ENCODE results near the gene TBC1D9. TPM values are rescaled to one million over a fixed set of nuclear protein-coding genes. Genes with fewer than 3 reads are reported as not detected.

The TBC1D9 gene
- total and polyA plus RNA-seq, 10 of the 15 experiments (the other 5 are each of a cell fraction or from before 2014, with no cell fraction given): 0.87 to 14.9 (median 7.1) TPM

- TF ChIP-seq SRF (IDR thresholded peaks at IDR 0.05; ENCODE audit: low read depth in 2 of 2, low read length in 2 of 2) (no peak), POLR2A (IDR thresholded peaks at IDR 0.05; ENCODE audit: low read depth, low read length) (no peak), ASH2L (IDR thresholded peaks at IDR 0.05; ENCODE audit: borderline replicate concordance, low read depth) (no peak)
These were observed 69.4 kb downstream of the TBC1D9 start (continued) for GRCh38 chr4:140686796-140687195.

DNA sequence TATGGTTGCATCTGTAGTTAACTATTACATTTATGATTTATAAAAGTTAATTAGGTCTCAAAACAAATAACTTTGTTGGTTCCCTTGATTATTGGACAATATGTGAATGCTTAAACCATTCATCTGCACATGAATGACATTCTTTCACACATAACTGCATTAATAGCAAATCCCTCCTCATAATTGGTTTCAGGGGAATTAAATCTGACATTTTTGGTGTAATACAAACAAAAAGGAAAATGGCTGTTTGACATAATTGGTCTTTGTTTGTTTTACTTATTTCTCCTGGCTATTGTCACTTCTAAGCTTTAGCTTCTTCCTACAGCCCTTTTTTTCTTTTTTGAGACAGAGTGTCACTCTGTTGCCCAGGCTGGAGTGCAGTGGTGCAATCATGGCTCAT, 71.9 kb downstream of the TBC1D9 start:
- in situ Hi-C loops (cut with MboI) (no loop called here), intact Hi-C loops (cut with micrococcal nuclease; ENCODE audit: unreplicated experiment) (no loop called here)
- ChIA-PET POLR2A (no interaction called here), RAD21 (ENCODE audit: unreplicated experiment) (no interaction called here), CTCF (no interaction called here), SMC1A (ENCODE audit: uncharacterized antibody, unreplicated experiment) (no interaction called here)
- Histone ChIP-seq H2AFZ (ENCODE audit: control insufficient read depth, low read depth, low read length) (no peak overlapping the region), H3K27ac (ENCODE audit: control insufficient read depth, insufficient read depth) (no peak overlapping the region), H3K4me2 (ENCODE audit: control insufficient read depth, insufficient read depth) (no peak overlapping the region), H3K4me3 (no peak overlapping the region), H4K20me1 (ENCODE audit: control insufficient read depth, insufficient read depth) (no peaks in the 10 kb centered on the region), H3K9ac (ENCODE audit: control insufficient read depth, insufficient read depth, low read length) (no peak overlapping the region), H3K4me1 (ENCODE audit: control insufficient read depth, insufficient read depth, low read length) (no peaks in the 10 kb centered on the region), H3K9me3 (replicated peaks; ENCODE audit: control insufficient read depth, insufficient read depth, low read length) (no peaks in the 10 kb centered on the region), H3K27me3 (replicated peaks in 1 of 2; ENCODE audit: control insufficient read depth in 2 of 2, insufficient read depth in 2 of 2, low read length in 1 of 2) (no peaks in the 10 kb centered on the region), H3K36me3 (ENCODE audit: control insufficient read depth in 2 of 2, insufficient read depth in 2 of 2, low read length in 1 of 2) (no peaks in the 10 kb centered on the region; a peak in 2 of 4 replicates), H3K79me2 (ENCODE audit: control insufficient read depth, insufficient read depth, low read length) (no peaks in the 10 kb centered on the region)
- no peak for DNase-seq (ENCODE audit: low read depth, low spot score)
- TF ChIP-seq NFIC (IDR thresholded peaks at IDR 0.05; ENCODE audit: low read depth, low read length): no peak
- ATAC-seq: no peak
- FAIRE-seq: no peak
- no TSS peak for BruUV-seq (replicated peaks)

DNA sequence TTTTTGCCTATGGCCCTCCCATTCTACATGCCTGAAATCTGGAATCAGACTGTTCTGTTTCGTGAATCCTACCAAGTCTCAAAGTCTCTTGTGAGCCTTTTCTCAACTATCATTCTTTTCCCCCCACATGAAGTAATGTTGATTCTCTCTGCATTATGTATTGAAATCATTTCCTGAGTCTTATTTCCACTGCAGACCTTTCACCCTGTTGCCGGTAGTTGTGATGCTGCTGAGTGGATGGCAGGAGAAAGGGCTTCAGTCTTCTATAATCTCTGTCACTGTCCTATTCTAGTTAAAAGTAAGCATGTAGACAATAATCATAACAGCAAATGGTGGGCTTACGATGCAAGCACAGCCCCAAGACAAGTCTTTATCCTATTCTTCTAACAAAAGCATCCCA, 75.0 kb downstream of the TBC1D9 start:
- H3K36me3 ChIP-seq (ENCODE audit: control insufficient read depth in 2 of 2, insufficient read depth in 2 of 2, low read length in 1 of 2): peaks cover 0 to 4% of the 10 kb centered on the region in 2 experiments; a peak in 2 of 4 replicates
- BruUV-seq (replicated peaks): no TSS peak
- H3K9me3 ChIP-seq (replicated peaks; ENCODE audit: control insufficient read depth, insufficient read depth, low read length): no peaks in the 10 kb centered on the region
- TF ChIP-seq JUND (IDR thresholded peaks at IDR 0.05; ENCODE audit: low read depth, low read length) (no peak), MEF2B (IDR thresholded peaks at IDR 0.05; ENCODE audit: partially characterized antibody, poor library complexity, severe bottlenecking) (no peak), ETV6 (conservative IDR thresholded peaks at IDR 0.05 in 1 of 2, IDR thresholded peaks at IDR 0.05 in 1 of 2; ENCODE audit: borderline replicate concordance in 1 of 2, low read depth in 1 of 2) (no peak), DPF2 (IDR thresholded peaks at IDR 0.05) (no peak), HCFC1 (IDR thresholded peaks at IDR 0.05; ENCODE audit: low read length) (no peak), SMAD5 (IDR thresholded peaks at IDR 0.05; ENCODE audit: low read depth) (no peak), FOS (IDR thresholded peaks at IDR 0.05; ENCODE audit: borderline replicate concordance, extremely low read depth, insufficient read length) (no peak), ZBTB4 (CRISPR knock-in tag; IDR thresholded peaks at IDR 0.05) (no peak), MTA3 (IDR thresholded peaks at IDR 0.05; ENCODE audit: borderline replicate concordance, low read length) (no peak), RAD21 (IDR thresholded peaks at IDR 0.05; ENCODE audit: insufficient read depth, low read depth, low read length) (no peak), KLF5 (IDR thresholded peaks at IDR 0.05; ENCODE audit: partially characterized antibody) (no peak), CHD2 (IDR thresholded peaks at IDR 0.05; ENCODE audit: borderline replicate concordance, low read depth, low read length) (no peak)

More for the DNA sequence above, 75.0 kb downstream of the TBC1D9 start:
- intact Hi-C loops (cut with micrococcal nuclease; ENCODE audit: unreplicated experiment): no loop called here
- Histone ChIP-seq H3K27me3 (replicated peaks in 1 of 2; ENCODE audit: control insufficient read depth in 2 of 2, insufficient read depth in 2 of 2, low read length in 1 of 2) (no peaks in the 10 kb centered on the region), H2AFZ (ENCODE audit: control insufficient read depth, low read depth, low read length) (no peak overlapping the region), H3K79me2 (ENCODE audit: control insufficient read depth, insufficient read depth, low read length) (no peaks in the 10 kb centered on the region), H3K27ac (ENCODE audit: control insufficient read depth, insufficient read depth) (no peak overlapping the region), H3K4me3 (no peak overlapping the region), H4K20me1 (ENCODE audit: control insufficient read depth, insufficient read depth) (no peaks in the 10 kb centered on the region), H3K9ac (ENCODE audit: control insufficient read depth, insufficient read depth, low read length) (no peak overlapping the region), H3K4me1 (ENCODE audit: control insufficient read depth, insufficient read depth, low read length) (no peaks in the 10 kb centered on the region), H3K4me2 (ENCODE audit: control insufficient read depth, insufficient read depth) (no peak overlapping the region)
- ATAC-seq: no peak
- CTCF ChIA-PET: no interaction called here
- in situ Hi-C loops (cut with MboI): no loop called here
- RAD21 ChIA-PET (ENCODE audit: unreplicated experiment): no interaction called here
- no peak for DNase-seq (ENCODE audit: low read depth, low spot score)
- no peak for FAIRE-seq
- SMC1A ChIA-PET (ENCODE audit: uncharacterized antibody, unreplicated experiment): no interaction called here
- POLR2A ChIA-PET: no interaction called here
- WGBS (ENCODE audit: insufficient coverage, insufficient replicate concordance, low lambda C conversion rate, missing lambda C conversion rate): 40% methylated on average over 3 of the region's 3 CpGs
